HG03045 (cell line): ENCODE measurements around the gene NPW.

Source experiments
- ATAC-seq: cut with Tn5 transposase; IDR thresholded peaks from one replicate; pipeline ENCODE4 v1.9.1; 2021; ENCODE audit warnings: mild to moderate bottlenecking, moderate library complexity; ENCODE audit not compliant: unreplicated experiment

Gene NPW

GRCh38 chr16:2047330-2048115, 27.9 kb downstream of the NPW start, which contains the start of the genes NTHL1 and TSC2:
Gene NTHL1 (minus strand): TSS chr16:2047834. CDS start chr16:2047823, 11 bp downstream.
Gene TSC2 (plus strand): TSS chr16:2047985. CDS start chr16:2048616, 631 bp downstream.
- ATAC-seq, result peak; percentile 88

- ATAC-seq, result peak; percentile 1
Measured at GRCh38 chr16:2048116-2048543, 28.5 kb downstream of the NPW start.

GRCh38 chr16:2053211-2053610, 33.6 kb downstream of the NPW start:
- ATAC-seq, result no peak

- no peak for ATAC-seq
Measured at GRCh38 chr16:2053897-2054296, 34.3 kb downstream of the NPW start.

- no peak for ATAC-seq
Measured at GRCh38 chr16:2054543-2055245, 35.1 kb downstream of the NPW start.

- no peak for ATAC-seq
Measured at GRCh38 chr16:2056077-2056476, 36.5 kb downstream of the NPW start.

- ATAC-seq, result no peak
Measured at GRCh38 chr16:2056681-2057407, 37.3 kb downstream of the NPW start.

GRCh38 chr16:2057438-2057837, 37.9 kb downstream of the NPW start:
- no peak for ATAC-seq

- no peak for ATAC-seq
Measured at GRCh38 chr16:2058420-2058819, 38.8 kb downstream of the NPW start.

GRCh38 chr16:2058872-2059271, 39.3 kb downstream of the NPW start:
- no peak for ATAC-seq

GRCh38 chr16:2060346-2060745, 40.8 kb downstream of the NPW start:
- ATAC-seq, result no peak

- no peak for ATAC-seq
Measured at GRCh38 chr16:2061023-2061422, 41.4 kb downstream of the NPW start.

- ATAC-seq, result no peak
Measured at GRCh38 chr16:2061526-2061925, 41.9 kb downstream of the NPW start.

- ATAC-seq, result no peak
Measured at GRCh38 chr16:2062801-2063200, 43.2 kb downstream of the NPW start.

GRCh38 chr16:2063861-2064260, 44.3 kb downstream of the NPW start:
- ATAC-seq, result no peak

- no peak for ATAC-seq
Measured at GRCh38 chr16:2064368-2064945, 44.9 kb downstream of the NPW start.

GRCh38 chr16:2066139-2066538, 46.6 kb downstream of the NPW start:
- ATAC-seq, result no peak
